Measurements from ENCODE around the gene NCBP3. TPM values are rescaled to one million over a fixed set of nuclear protein-coding genes. Genes with fewer than 3 reads are reported as not detected.
"Not testable (repeated sequence)": the region's sequence is repeated elsewhere in the genome, so short reads cannot be mapped to it uniquely, and the experiment has no call there.

The NCBP3 gene
- total RNA-seq, 1 donor from 2014 or later = 43.4 TPM

DNA sequence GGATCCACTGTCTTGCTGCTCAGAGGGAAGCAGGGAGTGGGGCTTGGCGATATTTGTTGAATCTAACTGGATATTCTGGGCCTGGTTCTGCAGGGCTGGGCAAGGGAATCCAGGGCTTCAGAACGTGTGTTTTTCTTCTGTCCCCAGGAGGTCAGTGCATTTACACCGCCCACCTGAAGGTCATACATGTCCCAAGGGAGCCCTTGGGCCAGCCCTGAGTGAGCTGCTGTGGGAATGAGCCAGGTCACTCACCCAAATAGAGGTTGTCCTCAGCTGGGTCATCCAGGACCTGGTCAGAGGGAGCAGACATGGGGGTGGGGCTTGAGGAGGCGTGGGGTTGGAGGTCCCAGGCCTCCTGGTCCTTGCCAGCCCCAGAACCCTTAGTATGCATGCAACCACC lies 36.2 kb upstream of the NCBP3 start:
- intact Hi-C loops (cut with micrococcal nuclease) = no loop called here

DNA sequence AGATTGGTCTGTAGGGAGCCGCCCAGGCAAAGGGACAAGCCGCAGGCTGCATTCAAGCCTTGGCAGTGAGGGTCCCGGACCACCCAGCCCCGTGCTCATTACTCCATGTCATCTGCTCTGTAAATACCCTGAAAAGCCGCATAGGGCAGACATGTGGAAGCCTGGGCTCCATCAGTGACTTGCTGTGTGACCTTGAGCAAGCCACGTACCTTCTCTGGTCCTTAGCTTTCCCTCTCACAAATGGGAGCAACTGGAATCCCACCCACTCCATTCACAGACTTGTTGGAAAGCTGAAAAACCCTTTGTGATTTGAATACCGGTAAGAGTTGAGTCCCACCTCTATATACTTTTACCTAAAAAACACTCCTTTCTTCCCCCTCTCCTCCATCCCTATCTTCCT lies 34.9 kb upstream of the NCBP3 start:
- intact Hi-C loops (cut with micrococcal nuclease) = no loop called here

DNA sequence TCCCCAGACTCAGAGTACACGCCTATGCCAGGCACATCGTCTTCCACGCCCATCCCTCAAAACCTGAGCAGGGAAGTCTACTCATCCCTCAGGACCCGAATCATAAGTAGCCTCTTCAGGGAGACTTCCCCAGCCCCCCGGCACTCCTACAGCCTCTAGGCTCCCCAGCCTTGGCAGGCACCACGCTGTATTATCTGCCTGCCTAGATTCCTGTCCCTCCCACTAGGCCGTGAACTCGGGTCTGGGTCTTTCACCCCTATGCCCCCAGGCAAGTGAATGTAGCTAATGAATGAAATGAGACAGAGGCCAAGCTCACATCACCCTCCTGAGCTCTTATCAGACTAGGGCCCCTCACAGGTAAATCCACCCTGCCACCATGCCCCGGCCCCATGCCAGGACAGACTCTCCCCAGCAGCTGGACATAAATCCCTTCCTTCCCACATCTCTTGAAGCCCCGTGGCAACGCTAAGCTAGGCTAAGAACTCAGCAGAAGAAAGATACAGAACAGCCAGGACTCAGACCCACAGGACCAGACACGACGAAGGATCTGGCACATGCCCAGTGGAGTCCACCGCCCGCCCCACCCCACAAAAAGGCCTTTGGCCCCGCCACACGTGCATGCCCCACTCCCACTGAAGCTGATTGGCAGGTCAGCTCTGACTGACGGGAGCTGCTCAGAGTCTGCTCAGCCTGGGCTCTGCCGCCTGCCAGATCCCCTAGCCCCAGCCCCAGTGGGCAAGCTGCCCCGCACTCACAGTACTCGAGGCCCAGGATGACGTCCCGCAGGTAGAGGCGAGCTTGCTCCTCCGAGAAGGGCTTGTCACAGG lies 33.8 kb upstream of the NCBP3 start:
- intact Hi-C loops (cut with micrococcal nuclease) = no loop called here

DNA sequence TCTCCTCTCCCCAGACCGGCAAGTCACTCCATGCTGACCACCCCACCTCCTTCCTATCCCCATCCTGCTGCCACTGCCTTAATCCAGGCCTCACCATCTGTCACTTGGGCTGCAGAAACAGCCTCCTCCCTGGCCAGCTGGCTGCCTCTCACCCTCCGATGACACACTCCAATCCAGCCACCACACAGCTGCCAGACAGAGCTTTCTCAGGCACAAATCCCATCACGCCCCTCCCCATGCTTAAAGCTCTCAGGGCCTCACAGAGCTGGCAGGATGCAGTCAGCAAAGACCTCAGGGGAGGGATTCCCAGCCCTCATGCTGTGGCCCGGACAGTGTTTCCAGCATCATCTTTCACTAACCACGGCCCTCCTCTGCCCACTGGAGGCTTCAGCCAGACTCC lies 33.1 kb upstream of the NCBP3 start:
- intact Hi-C loops (cut with micrococcal nuclease) = no loop called here

DNA sequence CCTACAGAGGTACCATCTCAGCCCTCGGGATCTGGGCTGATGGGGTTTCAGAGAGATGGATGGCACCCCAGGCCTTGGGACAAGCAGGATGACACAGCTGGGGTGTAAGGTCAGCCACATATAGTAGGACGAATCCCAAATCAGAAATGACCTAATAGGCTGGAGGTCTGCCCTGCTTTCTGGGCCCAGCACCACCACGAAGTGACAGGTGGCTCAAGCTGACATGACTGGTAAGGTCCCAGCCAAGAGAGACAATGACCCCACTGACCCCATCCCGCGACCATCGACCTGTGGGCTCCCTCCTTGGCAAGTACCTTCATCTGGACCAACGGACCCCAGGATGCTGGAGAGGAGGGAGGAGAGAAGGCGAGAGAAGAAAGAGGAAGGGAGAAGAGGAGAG lies 31.2 kb upstream of the NCBP3 start:
- intact Hi-C loops (cut with micrococcal nuclease) = no loop called here

DNA sequence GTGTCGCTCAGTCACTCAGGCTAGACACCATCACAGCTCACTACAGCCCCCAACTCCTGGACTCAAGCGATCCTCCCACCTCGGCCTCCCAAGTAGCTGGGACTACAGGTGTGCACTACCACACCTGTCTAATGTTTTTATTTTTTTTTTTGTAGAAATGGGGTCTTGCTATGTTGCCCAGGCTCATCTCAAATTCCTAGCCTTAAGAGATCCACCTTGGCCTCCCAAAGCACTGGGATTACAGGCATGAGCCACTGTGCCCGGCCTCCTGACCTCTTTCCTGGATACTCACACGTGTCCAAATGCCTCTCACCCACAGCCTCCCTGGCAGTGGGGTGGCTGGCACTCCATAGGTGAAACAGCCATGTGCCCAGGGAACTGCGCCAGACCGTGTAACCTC lies 29.3 kb upstream of the NCBP3 start:
- intact Hi-C loops (cut with micrococcal nuclease) = no loop called here

DNA sequence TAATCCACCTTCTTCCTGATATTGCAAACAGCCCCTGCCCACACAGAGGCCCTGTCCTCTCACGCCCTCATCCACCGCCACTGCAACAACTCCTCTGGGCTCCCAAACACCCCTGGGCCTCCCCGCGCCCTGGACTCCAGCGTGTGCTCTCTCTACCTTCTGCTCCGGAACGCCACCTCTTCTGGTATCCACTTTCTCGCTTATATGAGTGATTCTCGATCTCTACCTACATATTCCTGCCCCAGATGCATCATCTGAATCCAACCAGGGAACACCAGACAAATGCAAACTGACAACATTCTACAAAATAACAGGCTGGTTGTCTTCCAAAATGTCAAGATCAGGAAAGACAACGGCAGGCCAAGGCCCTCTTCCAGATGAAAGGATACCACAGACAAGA lies 27.8 kb upstream of the NCBP3 start:
- intact Hi-C loops (cut with micrococcal nuclease) = no loop called here

DNA sequence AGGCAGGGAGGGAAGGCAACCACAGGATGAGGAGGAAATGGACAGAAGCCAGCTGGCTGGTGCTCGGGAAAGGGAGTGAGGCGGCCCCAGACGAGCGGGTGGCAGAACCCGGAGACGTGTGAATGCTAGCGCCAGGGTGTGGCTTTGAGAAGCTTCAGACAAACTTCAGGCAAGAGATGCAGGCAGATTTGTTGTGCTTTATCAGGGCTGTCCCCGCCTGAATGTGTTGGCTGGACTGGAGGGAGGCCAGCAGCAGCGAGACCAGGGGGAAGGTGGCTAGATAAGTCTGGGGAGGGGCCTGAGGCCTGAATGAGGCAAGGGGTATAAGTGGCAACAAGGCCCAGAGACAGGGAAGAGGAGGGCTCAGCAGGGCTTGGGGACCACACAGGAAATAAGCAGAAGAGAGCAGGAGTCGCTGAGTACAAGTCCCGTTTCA lies 24.8 kb upstream of the NCBP3 start:
- intact Hi-C loops (cut with micrococcal nuclease) = no loop called here

DNA sequence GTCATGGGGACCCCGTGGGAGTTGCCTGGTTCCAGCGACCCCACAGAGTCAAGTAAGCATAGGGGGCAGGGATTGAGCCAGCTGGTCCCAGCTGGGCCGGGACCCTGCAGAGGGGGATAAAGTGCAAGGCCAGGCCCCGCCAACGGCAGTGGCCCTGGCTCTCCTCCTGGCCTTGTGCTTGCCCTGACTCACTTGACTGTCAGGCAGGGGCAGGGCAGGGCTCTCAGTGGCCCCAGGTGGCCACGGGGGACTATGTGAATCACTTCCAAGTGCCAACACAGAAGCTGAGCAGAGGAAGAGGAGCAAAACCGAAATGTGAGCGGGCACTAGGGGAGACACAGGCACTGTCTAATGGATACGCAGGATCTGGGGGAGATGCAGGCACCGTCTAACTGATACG lies 21.6 kb upstream of the NCBP3 start:
- intact Hi-C loops (cut with micrococcal nuclease) = loop anchor here (10.0 kb wide), 1 partner anchor 137 kb away; no protein-coding TSS in a partner anchor

DNA sequence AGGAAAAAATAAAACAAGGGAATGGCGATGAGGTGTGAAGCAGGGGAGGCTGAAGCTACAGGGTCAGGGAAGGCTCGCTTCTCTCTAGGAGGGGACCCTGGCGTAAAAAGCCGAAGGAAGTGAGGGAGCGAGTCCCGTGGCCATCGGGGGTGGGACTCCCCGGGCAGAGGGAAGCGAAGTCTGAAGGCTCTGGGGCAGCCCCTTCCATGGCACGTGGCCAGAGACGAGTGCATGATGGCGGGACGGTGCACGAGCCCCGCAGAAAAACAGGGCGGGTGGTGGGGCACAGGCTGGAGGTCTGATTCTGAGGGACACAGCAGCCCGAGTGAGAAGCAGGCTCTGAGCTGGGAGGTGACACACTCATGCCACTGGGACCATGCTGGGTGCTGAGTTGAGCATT lies 21.1 kb upstream of the NCBP3 start:
- intact Hi-C loops (cut with micrococcal nuclease) = loop anchor here (10.0 kb wide), 1 partner anchor 138 kb away; no protein-coding TSS in a partner anchor

DNA sequence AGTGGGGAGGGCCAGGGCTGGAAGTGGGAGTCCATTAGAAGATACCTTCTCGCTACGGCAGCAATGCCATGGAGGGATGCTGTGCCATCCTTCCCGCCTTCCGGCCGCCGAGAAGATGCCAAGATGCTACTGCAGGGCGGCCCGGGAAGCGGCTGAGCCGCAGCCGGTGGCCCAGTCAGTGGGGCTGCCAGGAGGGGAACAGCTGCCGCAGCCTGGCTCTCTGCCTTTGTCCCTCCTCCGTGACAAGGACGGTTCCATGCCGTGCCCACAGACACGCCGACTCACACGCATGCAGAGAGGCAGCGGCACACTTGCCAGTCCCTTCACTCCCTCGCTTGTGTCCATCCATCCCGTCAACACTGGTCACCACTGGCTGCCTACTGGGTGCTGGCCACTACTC lies 20.2 kb upstream of the NCBP3 start:
- intact Hi-C loops (cut with micrococcal nuclease) = loop anchor here (10.0 kb wide), 1 partner anchor 139 kb away; no protein-coding TSS in a partner anchor

DNA sequence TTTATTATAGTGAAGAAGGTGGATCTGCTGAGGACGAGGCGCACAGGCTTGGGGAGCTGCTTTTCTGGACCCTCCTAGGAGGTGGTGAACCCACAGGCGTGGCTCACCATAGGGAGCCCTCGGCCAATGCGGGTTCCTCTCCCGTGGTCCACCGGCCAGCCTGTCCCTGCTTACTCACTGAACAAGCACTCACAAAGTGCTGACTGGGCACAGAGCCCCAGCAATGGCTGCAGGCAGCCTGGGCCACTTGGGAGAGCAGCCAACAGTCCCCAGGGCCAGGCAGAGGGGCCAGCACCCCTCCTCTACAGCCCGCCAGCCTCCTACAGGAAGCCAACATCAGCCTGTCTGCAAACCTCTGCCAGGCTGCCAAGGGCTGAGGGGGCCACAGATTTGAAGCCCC lies 19.1 kb upstream of the NCBP3 start:
- intact Hi-C loops (cut with micrococcal nuclease) = loop anchor here (10.0 kb wide), 1 partner anchor 140 kb away; no protein-coding TSS in a partner anchor

DNA sequence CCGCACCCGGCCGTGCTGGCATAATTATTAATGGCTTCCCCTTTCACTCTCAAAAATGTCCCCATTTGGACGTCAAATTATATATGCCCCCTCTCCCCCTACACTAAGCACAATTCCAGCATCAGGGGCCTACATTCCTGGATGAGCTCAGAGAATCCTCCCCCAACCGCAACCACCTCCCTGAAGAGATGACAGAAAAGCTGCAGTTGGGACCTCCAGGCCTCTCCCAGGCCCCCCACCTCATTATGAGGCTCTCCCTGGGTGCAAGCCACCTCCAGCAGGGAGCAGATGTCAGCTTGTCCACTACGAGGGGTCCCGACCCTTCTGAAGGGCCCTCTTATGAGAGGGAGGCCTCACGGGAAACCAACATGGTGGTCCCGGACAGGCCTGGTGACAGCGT lies 18.5 kb upstream of the NCBP3 start:
- intact Hi-C loops (cut with micrococcal nuclease) = loop anchor here (10.0 kb wide), 1 partner anchor 140 kb away; no protein-coding TSS in a partner anchor

DNA sequence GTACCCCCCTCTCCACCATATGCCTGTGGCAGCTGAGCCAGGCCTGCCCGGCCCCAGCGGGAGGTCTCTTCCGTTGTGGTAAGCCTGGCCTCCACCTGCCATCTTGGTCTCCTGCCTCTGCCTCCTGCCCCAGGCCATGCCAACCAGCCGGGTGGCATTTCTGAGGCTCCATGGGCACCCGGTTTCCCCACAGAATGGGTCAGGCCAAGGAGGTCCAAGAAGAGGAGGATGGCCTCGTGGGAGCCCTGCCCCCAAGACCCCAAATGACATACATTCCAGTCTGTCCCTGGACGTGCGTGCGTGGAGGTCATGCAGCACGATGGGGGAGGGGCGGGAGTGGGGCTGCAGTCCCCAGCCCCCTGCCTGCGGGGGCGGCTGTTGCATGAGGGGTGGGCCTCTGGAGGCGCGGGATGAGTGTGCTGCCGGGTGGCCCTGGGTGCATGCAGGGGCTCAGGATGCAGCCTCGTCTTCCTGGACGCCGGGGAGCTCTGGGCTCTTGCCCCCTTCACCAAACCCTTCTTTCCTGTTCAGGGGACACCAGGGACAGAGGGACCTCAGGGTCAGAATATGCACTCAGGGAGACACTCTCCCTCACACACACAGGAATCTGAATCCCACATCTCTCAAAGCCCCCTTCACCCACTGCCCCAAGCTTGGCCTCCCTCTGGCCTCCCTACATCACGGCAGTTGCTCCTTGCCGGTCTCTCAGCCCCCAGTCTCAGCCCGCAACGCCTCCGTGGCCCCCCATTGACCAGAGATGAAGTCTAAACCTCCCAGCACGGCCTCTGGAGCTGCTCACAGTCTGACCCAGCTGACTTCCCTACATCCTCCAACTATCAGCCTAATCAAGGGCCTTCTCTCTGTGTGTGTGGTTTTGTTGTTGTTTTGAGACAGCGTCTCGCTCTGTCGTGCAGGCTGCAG lies 16.0 kb upstream of the NCBP3 start:
- intact Hi-C loops (cut with micrococcal nuclease) = loop anchor here (2.0 to 10.0 kb wide), 2 partner anchors 45 to 143 kb away; no protein-coding TSS in a partner anchor

DNA sequence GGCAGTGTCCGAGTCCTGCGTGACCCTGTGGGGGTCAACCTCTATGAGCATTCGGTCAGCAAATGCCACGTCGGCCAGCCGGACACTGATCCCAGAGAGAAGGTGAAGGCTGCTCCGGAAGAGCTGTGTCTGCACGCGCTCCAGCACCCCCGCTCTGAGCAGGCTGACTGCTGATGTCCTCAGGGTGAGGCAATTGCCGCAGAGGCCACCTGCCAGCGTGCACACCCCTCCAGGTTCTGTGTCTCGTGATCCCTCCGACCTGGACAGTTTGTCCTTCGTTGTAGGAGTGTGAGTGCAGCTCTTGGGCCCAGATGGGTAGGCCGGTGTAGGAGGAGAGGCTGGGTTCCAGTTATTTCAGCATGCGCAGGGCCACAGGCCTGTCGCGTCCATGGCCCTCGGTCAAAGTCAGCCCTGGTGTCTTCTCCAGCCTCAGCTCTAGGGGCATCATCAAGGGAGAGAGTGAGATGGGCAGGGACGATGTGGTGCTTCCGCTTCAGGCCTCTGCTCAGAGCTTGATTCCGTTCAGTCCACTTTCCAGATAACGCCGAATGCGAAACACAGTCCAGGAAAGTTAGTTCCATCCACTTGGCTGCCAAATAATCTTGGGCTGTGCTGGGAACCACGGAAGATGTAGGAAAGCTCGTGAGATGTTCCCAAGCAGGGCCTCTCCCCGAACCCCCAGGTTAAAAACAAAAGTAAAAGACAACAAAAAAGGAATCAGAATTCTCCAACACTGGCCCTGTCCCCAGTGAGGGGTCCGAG lies 15.1 kb upstream of the NCBP3 start:
- intact Hi-C loops (cut with micrococcal nuclease) = loop anchor here (10.0 kb wide), 1 partner anchor 144 kb away; no protein-coding TSS in a partner anchor

DNA sequence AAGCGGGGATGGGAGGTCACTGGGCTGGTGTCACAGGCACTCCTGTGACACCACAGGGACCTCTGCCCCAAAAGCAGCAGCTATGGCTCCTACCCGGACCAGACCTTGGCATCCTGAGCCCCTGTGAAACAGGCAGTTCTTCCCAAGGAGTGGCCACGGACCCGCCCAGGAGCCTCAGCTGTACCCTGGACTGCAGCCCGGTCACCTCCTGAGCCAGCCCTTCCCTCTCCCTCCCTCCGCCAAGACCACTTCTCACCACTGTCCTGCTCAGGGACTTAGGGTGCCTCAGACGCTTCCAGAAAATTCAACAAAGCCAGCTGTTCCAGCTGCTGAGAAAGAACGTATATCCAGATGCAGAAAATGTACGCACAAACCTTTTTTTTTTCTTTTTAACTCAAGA lies 13.9 kb upstream of the NCBP3 start:
- intact Hi-C loops (cut with micrococcal nuclease) = loop anchor here (10.0 kb wide), 1 partner anchor 145 kb away; no protein-coding TSS in a partner anchor

DNA sequence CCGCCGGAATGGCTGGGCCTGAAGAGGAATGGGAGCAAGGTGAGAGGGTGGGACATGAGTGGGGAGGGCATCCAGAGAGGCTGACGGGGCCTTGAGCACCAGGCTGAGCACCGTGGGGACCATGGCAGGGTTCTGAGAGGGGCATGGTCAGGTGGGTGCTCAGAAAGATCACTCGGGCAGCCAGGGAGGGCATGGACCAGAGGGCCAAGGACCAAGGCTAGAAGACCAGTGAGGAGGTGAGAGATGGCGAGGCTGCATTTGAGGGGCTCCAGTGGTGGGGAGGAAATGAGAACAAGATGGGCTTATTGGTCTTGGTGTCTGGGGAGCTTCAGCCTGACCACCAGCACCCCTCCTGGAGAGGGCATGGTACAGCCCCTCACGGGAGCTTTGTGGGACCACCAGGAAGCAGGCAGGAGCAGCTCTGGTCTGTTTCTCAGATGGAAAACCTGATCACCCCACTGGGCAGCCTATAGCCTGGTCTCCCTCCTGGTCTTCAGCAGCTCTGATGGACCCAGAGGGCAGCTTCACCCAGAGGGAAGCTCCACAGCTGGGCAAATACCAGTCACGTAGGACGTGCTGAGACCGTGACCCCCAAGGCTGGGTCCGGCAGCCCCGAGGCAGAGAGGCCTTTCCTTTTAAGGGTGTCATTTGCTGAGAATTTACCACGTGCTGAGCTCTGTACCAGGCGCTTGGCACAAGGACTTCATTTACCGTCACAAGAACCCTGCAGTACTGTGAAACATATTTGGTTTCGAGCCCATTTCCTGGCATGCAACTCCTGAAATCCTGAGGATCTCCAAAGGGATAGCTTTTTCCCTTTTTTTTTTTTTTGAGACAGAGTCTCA lies 11.4 kb upstream of the NCBP3 start:
- intact Hi-C loops (cut with micrococcal nuclease) = no loop called here

DNA sequence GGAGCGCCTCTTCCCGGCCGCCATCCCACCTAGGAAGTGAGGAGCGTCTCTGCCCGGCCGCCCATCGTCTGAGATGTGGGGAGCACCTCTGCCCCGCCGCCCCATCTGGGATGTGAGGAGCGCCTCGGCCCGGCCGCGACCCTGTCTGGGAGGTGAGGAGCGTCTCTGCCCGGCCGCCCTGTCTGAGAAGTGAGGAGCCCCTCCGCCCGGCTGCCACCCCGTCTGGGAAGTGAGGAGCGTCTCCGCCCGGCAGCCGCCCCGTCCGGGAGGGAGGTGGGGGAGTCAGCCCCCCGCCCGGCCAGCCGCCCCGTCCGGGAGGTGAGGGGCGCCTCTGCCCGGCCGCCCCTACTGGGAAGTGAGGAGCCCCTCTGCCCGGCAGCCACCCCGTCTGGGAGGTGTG lies 8.2 kb upstream of the NCBP3 start:
- intact Hi-C loops (cut with micrococcal nuclease) = not testable (repeated sequence)

DNA sequence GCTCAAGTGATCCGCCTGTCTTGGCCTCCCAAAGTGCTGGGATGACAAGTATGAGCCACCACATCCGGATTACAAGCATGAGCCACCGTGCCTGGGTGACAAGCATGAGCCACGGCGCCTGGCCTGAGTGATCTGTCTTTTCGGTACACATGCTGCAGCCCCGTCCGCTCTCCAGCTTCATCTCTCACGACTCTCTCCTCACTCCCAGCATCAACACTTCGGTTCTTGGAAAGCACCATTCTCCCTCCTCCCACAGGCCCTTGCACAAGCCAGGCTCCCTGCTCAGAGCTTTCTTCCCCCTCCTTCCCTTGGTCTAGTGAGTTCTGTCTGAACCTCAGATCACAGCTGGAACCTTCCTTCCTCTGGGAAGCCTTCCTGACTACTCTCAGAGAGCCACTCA lies 6.5 kb upstream of the NCBP3 start:
- intact Hi-C loops (cut with micrococcal nuclease) = no loop called here

DNA sequence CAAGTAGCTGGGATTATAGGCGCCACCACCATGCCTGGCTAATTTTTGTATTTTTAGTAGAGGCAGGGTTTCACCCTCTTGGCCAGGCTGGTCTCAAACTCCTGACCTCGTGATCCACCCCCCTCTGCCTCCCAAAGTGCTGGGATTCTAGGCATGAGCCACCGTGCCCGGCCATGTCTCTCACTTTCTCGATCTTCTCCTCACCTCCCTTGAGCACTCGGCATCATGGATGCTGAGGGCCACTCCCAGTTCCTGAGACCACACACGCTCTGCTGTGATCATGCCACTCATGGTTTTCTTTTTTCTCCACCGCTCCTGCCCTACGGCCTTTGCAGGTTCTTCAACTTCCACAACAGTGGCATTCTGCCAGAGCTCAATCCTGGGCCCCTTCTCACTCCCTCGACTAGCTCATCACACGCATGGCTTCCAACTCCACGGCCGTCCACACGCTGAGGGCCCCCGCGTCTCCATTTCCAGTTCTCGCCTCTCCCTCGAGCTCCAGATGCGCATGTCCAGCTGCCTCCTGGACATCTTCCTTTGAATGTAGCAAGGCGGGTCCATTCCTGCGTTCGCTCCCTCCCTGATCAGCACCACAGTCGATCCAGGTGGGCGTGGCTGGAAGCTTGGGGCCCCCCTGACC lies 5.5 kb upstream of the NCBP3 start:
- intact Hi-C loops (cut with micrococcal nuclease) = no loop called here
